Stimulated activated CD8-positive, alpha-beta memory T cell treated with anti-CD3 and anti-CD28 coated beads, Interleukin-4, amount 100 ng/mL, for 24 hours (primary cell): ENCODE results near the gene DELE1.

Experiments used
- DNase-seq: peaks from one replicate; pipeline ENCODE4 v3.0.0-alpha.2; 2020; ENCODE audit warnings: low read depth

DELE1 gene

GRCh38 chr5:141923448-141924313, at the start of gene DELE1:
DELE1 (plus strand) TSS chr5:141923871; CDS start chr5:141923942, 71 bp downstream.
- DNase-seq: peak; percentile 86

GRCh38 chr5:141873933-141874261, 49.8 kb upstream of the DELE1 start:
- DNase-seq: no peak

DNA sequence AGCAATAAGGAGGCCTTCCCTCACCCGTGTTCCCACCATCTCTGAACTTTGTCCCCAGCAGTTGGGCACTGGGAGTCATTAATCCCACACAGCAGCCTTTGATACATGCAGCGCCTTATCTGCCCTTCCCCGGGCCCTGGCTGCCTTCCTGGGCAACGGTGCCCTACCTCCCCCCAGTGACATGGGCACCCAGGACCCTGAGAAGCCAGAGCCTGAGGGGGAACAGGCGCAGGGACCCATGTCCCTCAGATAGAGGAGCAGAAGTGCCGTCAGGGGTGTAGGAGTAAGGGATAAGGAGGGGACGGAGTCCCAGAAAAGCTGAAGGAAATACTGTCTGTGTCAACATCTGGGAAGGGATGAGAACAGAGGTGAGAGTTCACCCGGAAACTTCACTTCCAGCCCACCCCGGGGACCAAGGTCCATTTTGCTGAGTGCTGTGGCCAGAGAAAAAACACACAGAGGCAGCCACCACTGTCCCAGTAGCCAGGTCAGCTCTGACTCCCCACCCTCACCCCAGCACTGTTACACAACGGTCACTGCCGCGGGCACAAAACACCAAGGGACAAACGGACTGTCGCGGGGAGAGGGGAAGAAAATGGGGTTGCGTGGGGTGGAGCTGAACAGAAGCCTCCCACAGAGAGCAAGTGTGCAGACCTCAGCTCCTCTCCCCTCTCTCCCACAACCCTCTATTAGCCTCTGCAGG, 49.3 kb upstream of the DELE1 start:
- DNase-seq: no peak

DNA sequence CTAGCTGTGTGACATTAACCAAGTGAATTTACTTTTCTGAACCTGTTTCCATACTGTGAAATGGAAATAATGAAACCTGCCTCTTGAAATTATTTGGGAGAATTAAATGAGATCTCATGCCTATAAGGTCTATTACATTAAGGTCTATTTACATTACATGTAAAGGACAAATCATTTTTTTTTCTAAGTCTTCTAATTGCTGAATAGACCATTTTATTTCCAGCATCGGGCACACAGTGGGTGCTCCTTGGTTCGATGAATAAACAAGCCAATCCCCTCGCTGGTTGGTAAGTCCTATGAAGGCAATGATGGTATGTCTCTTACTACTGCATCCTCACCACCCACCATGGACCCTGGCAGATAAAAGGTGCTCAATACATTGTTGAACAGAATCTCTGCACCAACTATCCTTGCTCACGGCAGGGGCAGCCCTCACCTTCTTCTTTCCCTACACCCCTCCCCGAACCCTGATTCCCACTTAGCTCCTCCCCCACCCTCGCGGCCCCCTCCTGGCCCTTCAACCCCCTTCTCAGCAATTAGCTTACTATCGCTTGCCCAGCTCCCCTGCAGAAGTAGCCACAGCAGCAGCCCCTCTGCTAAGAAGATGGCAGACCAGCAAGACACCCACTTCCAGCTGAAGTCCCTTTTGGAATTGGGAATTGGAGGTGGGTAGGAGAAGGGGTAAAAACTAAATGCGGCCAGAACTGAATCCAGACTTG, 48.5 kb upstream of the DELE1 start:
- no peak for DNase-seq

- no peak for DNase-seq
Observed at GRCh38 chr5:141875795-141876627, 47.7 kb upstream of the DELE1 start.

- DNase-seq: no peak
Observed at GRCh38 chr5:141876628-141877355, 46.9 kb upstream of the DELE1 start.

DNA sequence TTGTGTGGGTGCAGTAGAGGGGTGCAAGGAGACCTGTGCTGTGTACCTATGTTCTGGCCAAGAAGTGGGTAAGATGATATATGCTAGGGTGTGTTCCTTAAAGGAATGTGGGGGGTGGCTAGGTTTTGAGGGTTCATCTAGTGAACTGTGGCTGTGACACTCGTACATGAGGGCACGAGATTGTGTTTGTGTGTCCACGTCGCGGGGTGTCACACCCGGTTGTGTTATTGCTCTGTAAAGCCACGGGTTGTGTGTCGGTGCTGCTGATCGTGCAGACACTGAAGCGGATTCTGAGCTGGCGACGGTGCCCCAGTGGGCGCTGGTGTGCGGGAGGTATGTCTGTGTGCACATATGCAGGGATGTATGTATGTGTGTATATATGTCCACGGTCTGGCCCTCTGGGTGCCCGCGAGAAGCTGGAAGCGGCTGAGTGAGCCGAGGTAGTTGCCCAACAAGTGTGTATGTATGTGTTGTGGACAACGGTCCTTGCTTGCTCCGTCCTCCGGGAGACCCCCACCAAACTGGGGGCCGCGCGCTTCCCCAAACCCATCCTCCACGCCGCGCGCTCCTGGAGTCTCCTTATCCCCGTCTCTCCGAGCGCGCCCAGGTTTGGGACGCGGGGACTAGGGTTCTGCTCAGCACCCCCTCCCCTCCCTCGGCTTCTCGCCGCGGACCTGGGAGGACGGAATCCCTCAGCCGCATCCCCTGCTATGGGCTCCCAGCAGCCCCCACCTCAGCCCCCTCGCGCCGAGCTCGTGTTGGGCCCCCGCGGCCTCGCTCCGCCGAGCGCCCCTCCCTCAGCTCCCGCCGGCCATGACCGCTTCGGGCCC, 46.1 kb upstream of the DELE1 start:
- DNase-seq: no peak

DNA sequence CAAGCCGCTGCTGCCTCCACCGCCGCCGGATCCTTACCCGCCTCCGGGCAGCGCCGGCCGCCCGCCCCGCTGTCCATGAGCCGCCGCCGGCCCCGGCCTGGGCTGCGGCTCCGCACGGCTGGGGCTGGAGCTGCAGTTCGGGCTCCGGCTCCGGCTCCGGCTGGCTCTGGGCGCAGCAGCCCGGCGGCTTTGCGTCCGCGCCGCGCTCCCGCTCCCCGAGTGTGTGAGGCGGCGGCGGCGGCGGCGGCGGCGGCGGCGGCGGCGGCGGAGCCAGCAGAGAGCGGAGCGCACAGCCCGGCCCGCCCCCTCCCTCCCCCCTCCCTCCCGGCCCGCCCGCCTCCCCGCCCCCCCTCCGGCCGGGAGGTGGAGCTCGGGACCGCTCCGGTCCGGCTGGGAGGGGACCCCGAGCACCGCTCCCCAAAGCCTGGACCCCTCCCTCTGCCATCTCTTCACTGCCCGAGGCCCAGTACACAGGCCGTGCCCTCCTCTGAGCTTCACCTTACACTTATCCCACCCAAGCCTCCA, 45.4 kb upstream of the DELE1 start, which contains the start of gene PCDH1:
PCDH1 (minus strand) TSS at position 225 of the 525 bp plus-strand sequence; CDS start at position 77, 148 bp downstream.
- no peak for DNase-seq

DNA sequence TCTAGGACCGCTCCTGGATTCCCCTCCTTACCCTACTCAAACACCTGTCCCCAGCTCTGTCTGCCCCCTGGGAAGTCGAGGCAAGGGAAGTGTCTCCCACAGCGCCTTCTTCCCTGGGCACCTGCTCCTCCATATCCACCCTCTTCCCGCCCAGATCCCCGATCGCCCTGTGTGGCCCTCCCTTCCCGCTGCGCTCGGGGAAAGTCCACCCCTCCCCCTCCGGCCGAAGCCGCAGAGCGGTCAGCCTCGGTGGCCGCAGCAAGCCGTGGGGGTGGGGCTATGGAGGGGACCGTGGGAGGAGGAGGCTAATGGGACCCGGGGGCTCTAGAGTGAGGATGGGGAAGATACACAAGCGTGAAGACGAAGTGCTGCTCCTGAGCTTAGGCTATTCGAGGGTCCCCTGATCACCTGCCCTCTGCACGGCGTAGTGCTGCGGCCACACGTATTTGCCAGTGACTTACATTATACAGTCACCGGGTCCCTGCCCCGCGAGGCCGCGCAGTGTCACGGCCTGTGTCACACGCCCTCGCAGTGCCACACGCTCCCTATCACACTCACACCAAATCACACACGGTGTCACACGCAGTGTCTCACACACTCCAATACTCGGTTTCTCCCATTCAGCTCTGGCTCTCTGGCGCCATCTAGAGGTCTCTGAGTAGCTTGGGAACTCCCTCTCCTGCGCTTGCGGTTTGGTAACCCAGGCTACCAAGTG, 44.8 kb upstream of the DELE1 start:
- DNase-seq: peak; percentile 74

DNA sequence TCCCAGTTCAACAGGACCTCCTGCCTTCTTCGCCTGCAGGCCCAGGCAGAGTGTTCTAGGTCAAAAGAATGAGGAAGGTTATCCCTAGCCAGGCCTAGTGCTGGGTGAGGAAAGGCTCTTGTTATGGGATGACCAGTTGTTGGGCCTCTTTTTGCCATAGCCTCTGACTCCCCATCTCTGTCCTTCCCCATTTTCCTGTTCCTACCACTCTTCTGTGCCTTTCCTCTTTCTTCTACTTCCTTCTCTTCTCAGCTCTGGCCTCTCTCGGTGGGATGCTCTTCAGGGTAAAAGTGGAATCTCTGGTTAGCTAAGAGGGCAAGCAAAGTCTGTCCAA, 44.3 kb upstream of the DELE1 start:
- DNase-seq: no peak

GRCh38 chr5:141879941-141880738, 43.5 kb upstream of the DELE1 start:
- DNase-seq: no peak

DNA sequence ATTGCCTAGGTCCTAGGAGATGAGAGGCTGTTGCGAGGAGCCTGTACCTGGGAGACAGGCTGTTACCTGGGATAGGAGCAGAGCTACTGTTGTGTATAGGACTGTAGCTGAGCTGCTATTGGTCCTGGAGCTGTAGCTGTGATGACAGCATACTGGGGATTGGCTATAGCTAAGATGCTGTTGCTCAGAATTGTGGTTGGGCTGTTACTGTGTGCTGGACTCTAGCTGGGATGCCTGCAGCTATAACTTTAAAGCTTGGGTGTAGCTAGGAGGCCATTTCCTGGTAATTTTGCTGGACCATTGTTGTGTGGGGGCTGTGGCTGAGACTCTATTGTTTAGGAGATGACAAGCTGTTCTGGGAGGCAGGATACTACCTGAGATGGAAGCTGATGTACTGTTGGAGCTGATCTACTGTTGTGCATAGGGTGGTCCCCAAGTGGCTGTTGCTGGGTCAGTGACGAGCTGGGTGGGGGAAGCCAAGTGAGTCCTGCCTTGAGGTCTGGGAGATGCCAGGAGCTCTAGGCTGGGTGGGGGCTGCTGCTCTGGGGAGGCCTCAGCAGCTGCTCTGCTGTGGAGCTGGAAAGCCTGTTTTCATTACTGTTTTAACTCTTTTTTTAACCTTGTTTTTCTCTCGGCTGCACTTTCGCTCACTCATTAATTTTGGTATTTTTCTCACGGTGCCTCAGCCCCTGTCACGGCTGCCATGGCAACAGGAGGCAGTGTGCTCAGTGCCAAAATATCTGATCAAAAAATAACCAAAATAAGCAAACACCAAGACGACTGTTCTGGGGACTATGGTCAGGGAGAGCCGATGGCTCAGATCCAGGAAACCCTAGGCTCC, 42.5 kb upstream of the DELE1 start:
- DNase-seq: no peak

DNA sequence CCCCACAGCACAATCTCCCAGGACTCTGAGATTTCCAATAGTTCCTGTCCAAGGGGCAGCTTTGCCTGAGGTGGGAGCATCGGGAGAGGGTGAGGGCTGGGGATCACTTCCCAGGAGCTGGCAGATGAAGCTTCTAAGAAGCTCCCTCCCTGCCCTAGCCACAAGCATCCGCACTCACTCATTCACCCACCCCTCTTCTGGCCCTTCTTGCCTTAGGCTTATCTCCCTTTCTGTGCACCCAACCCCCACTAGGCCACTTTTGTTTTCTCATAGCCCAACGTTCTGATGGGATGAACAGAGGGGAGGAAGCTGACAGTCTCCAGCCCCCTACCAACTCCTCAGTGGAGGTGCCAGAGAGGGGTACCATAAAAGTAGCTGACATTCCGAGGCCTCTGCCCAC, 41.8 kb upstream of the DELE1 start:
- no peak for DNase-seq

DNA sequence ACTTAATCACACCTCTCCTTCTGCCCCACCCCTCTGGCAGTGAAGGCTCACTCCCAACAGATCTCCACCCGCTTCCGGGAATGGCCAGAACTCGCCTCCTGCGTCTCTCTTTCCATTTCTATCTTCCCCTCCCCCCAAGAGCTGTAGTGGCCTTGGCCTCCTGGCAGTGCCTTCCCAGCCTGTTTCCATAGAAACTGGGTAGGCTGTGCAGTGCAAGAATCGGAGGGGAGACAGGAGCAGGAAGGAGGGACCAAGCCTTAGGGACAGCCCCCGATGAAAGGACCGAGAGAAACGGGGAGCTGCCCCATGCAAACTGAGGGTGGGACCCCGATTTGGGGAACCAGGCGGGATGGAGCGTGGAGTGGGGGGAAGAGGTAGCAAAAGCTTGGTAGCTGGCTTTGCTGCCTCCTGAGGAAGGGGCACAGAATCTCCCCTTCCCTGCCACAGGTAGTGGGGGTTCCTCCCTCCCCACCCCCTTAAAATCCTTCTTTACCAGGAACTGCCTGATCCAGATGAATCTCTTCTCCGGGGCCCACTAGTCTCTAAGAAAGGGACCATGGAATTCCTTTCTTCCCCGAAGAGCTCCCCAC, 41.0 kb upstream of the DELE1 start:
- no peak for DNase-seq

DNA sequence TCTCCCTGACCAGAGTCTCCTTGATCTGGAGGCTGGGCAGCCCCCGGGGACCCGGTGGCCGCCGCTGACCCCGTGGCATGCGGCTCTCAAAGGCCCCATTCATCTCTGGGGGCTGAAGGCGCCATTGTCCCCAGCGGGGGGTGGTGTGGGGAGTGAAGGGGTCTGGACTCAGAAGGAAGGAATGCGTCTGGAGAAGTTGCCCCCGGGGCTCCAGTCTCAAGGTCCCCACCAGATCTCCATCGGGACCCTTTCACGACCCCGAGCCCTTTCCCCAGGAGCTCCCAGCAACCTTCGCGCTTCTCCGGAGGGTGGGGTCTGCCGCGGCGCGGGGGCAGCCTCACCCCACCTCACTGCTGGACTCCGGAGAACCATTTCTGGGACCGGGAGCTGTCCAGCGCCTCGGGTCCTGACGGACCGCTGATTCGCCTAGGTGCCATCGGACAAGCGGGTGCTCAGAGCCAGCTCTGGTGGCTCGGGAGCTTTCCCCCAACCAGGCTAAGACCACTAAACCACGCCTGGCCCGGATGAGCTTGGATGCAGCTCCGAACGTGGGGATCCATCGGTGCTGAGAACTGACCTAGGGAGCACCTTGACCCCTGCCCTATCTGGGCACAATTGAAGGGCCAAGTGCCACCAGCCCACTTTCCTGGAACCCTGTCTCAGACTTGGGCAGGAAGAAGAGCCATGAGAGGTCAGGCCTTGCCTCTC, 40.3 kb upstream of the DELE1 start:
- DNase-seq: no peak

GRCh38 chr5:141883892-141884318, 39.8 kb upstream of the DELE1 start:
- DNase-seq: no peak
